ENCODE results near the gene DGKG.

DNA sequence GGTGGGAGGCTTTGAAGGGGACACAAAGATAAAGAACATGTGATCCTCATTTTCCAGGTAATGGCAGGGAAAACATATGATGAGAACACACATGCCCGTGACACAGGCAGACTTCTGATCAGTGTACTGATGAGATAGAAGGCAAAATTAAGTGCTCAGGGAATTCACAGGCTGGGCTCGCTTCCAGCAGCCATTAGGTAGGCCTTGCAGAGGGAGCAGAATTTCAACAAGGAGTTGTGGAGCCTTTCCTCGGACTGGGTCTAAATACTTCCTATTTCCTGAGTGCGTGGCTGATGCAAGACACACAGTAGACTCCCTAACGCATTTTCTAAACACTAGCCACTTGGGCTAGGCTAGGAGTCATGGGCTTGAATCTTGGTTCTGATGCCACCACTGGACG is 179.2 kb downstream of the DGKG start:
- TF ChIP-seq, protein P1, sequence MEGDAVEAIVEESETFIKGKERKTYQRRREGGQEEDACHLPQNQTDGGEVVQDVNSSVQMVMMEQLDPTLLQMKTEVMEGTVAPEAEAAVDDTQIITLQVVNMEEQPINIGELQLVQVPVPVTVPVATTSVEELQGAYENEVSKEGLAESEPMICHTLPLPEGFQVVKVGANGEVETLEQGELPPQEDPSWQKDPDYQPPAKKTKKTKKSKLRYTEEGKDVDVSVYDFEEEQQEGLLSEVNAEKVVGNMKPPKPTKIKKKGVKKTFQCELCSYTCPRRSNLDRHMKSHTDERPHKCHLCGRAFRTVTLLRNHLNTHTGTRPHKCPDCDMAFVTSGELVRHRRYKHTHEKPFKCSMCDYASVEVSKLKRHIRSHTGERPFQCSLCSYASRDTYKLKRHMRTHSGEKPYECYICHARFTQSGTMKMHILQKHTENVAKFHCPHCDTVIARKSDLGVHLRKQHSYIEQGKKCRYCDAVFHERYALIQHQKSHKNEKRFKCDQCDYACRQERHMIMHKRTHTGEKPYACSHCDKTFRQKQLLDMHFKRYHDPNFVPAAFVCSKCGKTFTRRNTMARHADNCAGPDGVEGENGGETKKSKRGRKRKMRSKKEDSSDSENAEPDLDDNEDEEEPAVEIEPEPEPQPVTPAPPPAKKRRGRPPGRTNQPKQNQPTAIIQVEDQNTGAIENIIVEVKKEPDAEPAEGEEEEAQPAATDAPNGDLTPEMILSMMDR (IDR thresholded peaks at IDR 0.05): no peak
- TF ChIP-seq POLR2A (IDR thresholded peaks at IDR 0.05): no peak

All from testis (tissue), 2 donors.